KBM-7 (cell line): ENCODE data around the gene ABTB1.
"Not testable (repeated sequence)": the region's sequence is repeated elsewhere in the genome, so short reads cannot be mapped to it uniquely, and the experiment has no call there.

Source experiments
- DNase-seq: peaks from one replicate; pipeline ENCODE4 v3.0.0-alpha.2; 2015
- in situ Hi-C: fragments of 300-500 bp; cut with MboI; formaldehyde crosslinking; loops from 2 replicates; pipeline ENCODE4 v1.14.3; 2020; ENCODE audit warnings: low sequenced_read_pairs, low pct_unique_long_range_greater_than_20kb, mixed read lengths

ABTB1 gene

GRCh38 chr3:127647166-127647844, 25.4 kb upstream of the ABTB1 start:
- DNase-seq = no peak
- in situ Hi-C loops = no loop called here

- DNase-seq = no peak
- in situ Hi-C loops = no loop called here
These were observed 24.9 kb upstream of the ABTB1 start for GRCh38 chr3:127647845-127648204.

GRCh38 chr3:127650236-127650635, 22.5 kb upstream of the ABTB1 start:
- no peak for DNase-seq
- in situ Hi-C loops = no loop called here

GRCh38 chr3:127651516-127652172, 21.1 kb upstream of the ABTB1 start:
- in situ Hi-C loops = no loop called here
- no peak for DNase-seq

GRCh38 chr3:127652246-127652995, 20.3 kb upstream of the ABTB1 start:
- in situ Hi-C loops = no loop called here
- peak; percentile 63 for DNase-seq

- in situ Hi-C loops = no loop called here
- DNase-seq = no peak
These were observed 18.4 kb upstream of the ABTB1 start for GRCh38 chr3:127654374-127654773.

- in situ Hi-C loops, DNase-seq: not testable (repeated sequence)
These were observed 17.8 kb upstream of the ABTB1 start for GRCh38 chr3:127654993-127655392.

- in situ Hi-C loops = no loop called here
- DNase-seq = no peak
These were observed 17.1 kb upstream of the ABTB1 start for GRCh38 chr3:127655641-127656040.

- in situ Hi-C loops = no loop called here
- DNase-seq = no peak
These were observed 15.8 kb upstream of the ABTB1 start for GRCh38 chr3:127656906-127657305.

GRCh38 chr3:127658234-127658633, 14.5 kb upstream of the ABTB1 start:
- DNase-seq = no peak
- in situ Hi-C loops = no loop called here

- DNase-seq = no peak
- in situ Hi-C loops = no loop called here
These were observed 12.0 kb upstream of the ABTB1 start for GRCh38 chr3:127660621-127661251.

- in situ Hi-C loops = no loop called here
- no peak for DNase-seq
These were observed 11.2 kb upstream of the ABTB1 start for GRCh38 chr3:127661600-127661999.

- no peak for DNase-seq
- in situ Hi-C loops = no loop called here
These were observed 10.7 kb upstream of the ABTB1 start for GRCh38 chr3:127662001-127662469.

- DNase-seq = no peak
- in situ Hi-C loops = no loop called here
These were observed 9.6 kb upstream of the ABTB1 start for GRCh38 chr3:127663151-127663550.

- in situ Hi-C loops = no loop called here
- DNase-seq = no peak
These were observed 7.6 kb upstream of the ABTB1 start for GRCh38 chr3:127665165-127665564.

- in situ Hi-C loops = no loop called here
- DNase-seq = no peak
These were observed 7.2 kb upstream of the ABTB1 start for GRCh38 chr3:127665586-127665985.

- no peak for DNase-seq
- in situ Hi-C loops = no loop called here
These were observed 6.1 kb upstream of the ABTB1 start for GRCh38 chr3:127666676-127667075.

- in situ Hi-C loops = no loop called here
- DNase-seq = no peak
These were observed 5.6 kb upstream of the ABTB1 start for GRCh38 chr3:127667119-127667681.

GRCh38 chr3:127668906-127669305, 3.8 kb upstream of the ABTB1 start:
- no peak for DNase-seq
- in situ Hi-C loops = no loop called here
